M059J (cell line): ENCODE data around the gene NPS. TPM values are rescaled to one million over a fixed set of nuclear protein-coding genes. Genes with fewer than 3 reads are reported as not detected.

ENCODE experiments used
- DNase-seq: peaks from one replicate; pipeline ENCODE4 v3.0.0-alpha.2; 2012; ENCODE audit warnings: low read depth
- total RNA-seq: library from RNA; depleted of rRNA; stranded (reverse); fragments of >200 nt; shearing (Covaris generic); gene quantifications from 2 replicates; pipeline ENCODE4 v1.2.3, GENCODE V29; 2014

The NPS gene
- total RNA-seq, 1 experiment from 2014 or later: not detected

DNA sequence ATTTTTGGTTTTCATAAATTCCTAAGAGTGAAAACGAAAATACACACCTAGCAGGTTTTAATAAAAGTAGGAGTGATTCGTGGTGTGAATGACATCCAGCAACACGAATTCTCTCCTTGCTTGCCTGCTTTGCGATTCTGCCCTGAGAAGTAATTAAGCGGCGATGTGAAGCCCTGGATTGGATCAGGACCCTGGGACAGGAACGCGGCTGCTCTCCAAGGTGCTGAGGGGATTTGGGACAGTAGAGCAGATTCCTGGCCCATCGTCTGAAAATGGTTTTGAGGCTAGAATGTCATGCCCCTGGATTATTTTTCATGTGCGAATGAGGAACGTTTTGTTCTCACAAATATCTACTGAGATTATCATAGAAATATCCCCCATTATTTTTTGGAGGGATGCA is 7.8 kb downstream of the NPS start:
- DNase-seq: no peak

DNA sequence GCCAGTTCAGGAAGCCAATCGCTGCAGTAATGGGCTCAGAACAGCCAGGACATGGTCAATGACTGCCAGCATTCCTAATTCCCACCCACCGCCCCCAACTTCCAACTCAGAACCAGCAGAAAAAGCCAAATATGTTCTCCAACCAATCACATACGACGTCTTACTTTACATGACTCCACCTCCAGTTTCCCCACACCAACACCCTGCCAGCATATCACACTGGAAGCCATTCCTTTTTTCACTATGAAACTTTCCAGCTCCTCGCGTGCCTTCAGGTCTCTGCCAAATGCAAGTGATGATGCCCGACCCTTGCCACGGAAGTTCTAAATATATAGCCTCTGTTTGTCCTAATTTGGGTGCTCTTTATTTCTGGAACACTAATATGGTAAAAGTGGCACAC is 12.5 kb downstream of the NPS start:
- DNase-seq: no peak

DNA sequence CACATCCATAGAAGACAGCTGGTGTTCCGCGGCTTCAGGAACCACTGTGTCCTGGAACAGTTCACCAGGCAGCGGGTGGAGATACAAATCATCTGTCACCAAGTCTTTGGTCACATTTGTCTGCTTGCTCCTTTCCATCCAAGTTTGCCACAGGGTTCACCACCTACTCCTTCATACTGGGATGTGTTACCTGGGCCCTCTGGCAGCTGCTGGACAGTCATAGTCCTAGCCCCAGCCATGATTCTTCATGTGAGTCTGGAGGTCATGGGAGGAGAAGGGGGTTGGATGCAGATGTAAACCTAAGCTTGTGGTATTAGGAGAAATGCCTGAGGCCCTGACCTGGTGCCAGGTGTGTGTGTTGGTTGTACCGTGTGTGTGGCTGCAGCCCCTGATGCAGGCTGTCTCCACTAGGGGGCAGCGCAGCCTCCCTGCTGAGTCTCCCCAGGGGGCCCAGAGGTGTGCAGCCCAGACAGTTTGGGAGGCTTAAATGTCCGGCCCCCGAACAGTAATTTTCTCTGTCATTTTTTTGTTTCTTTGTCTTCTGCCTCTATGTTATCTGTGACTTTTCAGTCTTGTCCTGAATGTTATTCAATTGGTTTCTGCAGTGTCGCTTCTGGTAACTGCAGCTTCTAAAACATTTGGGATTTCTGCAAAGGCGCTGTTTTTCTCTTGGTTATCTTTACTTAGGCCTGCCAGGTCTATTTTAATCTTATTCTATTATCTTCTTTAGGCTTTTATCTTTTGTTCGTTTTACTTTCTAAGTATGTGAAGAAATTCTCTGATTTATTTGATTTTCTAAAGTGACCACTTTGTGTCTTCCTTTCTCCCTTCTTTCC is 14.8 kb downstream of the NPS start:
- peak; percentile 7 for DNase-seq

DNA sequence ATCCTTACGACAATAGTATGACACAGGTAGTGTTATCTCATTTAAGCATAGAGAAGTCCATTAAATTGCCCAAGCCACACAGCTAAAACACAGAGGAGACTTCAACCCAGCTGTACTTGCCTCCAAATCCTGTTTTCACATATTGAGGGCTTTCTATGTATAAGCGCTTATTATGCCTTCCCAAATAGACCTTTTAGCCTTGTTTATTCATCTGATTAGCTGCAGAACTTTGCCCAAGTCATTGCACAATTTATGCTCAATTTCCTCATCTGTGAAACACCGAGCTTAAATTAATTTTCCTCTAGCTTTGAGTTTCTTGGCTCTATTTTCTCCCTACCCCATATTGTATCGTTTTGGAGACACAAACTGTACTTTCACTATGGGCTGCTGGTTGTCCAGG is 15.5 kb downstream of the NPS start:
- DNase-seq: no peak

DNA sequence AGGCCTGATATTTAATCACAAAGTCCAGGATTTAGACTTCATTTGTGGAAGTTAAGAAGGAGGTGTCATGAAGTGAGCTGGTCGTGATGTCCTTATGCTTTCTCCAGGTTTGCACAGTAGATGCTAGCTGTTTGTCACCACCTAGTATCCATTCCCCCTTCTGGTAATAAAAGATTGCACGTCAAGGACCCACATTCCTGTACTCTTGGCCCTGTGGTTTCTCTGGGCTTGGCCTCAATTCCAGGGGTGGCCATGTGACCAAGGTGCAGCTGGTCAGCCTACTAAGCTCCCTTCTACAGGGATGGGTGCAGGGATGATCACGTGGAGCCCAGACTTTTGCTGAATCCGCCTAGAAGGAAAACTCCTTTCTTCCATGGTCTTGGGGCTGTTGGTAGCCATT is 16.5 kb downstream of the NPS start:
- DNase-seq: no peak

DNA sequence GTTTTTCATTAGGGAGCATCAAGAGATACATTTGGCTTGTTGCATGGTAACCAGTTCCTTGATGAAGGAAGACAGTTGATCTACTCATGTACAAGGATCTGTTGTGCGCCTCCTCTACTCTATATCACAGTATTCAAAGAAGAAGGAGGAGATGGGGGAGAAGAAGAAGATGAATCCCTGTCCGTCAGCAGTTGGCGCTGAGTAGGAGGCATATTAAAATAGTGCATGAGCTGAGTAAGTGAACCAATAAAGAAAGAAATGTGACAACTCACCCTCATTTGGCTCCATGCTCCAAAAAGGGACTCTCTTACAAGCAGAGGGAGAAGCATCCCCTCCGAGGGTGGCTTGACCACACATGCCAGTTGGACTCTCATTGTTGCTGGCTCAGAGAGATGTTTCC is 20.1 kb downstream of the NPS start:
- DNase-seq: no peak

DNA sequence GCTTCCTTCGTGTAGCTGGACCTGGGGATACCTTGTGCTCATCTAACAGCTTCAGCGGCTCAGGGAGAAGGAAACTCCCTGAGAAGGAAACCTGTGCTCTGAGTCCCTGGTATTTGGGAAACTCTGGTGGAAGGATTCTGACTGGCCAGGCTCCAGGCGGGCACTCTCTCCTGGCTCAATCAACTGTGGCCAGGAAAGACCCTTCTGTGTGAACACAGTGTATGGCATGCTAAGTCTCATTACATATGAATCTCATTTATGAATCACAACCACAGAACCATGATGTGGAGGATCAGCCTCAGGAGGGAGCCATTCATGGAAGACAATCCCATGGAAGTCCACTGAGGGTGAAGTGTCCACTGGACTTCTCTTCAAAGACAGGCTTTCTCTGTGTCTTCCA is 20.9 kb downstream of the NPS start:
- DNase-seq: no peak

DNA sequence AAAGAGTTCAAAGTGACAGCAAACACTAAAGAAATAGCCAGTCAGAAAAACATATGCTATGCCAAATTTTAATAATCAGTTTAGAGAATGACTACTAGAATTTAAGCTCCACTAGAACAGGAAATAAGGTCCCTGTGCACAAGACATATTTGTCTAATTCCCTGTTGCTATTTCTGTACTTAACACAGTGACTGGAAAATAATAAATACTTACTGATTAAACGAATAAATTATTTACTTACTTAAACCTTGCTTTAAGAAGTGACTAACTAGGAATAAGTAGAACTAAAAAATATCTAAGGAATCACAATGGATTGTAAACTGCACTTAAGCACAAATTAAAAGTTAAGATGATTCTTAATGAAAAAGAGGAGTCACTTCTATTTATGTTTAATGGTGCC is 22.3 kb downstream of the NPS start:
- no peak for DNase-seq

DNA sequence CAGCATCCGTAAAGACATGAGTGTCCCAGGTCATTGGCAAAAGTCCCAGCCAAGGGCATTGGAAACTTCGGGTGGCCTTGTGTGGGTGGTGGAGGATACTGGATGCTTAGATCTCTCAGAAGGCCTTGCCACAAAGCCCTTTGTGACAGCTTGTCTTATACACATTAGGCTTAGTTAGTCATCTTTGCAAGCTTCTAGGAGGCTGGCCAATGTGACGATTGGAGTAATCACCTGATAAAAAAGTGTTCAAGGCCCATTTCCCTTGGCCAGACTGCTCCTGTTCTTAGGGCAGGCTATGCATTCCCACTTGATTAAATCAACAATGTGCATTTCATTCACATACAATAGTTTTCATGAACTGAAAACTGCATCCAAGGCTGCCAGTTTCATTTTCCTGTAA is 26.9 kb downstream of the NPS start:
- no peak for DNase-seq

DNA sequence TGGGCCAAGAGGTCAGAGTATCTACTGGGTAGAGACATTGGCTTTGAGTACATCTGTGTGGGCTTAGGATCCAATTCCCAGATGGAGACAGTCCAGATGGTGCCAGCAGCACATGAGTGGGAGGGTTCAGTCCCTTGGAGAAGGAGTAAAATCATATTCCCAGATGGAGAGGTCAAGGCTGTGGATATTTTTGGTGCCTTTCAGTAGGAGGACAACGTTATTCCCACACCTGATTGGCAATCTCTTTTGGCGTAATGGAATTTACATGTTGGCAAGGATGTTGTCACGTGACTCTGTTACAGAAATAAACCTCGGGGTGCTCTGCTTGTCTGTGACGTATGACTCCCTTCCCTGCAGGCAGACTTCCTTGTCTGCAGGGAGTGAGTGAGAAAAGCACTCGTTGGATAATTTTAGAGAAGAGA is 27.6 kb downstream of the NPS start:
- no peak for DNase-seq

DNA sequence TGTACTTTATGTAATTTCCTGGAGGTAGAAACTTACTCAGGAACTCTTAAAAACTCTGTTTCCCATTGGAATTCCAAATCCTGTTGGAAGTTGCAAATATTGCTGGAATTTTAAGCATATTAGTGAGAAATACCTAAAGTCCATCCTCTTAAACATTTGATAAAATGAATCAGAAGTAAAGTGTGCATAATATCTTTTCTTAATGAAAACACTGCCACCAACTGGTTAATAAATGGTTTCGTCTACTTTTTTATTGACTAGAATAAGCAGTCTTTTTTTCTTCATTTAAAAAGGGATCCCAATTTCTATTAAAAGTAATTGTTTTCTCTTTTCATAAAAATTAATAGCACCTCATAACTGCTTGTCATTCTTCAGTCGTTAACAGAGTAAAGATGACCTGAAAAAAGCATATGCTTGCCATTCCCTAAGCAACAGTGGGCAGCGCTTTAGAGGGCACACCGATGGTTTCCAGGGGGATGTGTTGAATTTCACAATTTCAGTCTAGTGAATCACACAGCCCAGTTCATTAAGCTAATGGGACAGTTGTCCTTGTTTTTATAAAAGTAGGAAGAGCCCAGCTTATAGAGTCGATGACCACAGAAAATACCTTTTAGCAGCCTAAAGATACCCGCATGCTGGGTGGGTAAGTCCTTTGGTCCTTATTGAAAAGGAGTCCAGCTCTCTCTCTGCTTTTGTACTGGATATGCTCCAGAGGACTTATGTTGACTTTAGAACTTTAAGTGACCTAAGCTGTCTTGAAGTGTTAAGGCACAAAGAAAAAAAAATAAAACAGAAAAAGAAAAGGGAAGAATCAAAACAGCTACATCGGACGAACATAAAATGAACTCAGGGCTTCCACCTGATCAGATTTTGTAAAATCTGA is 28.5 kb downstream of the NPS start:
- DNase-seq: peak; percentile 4

DNA sequence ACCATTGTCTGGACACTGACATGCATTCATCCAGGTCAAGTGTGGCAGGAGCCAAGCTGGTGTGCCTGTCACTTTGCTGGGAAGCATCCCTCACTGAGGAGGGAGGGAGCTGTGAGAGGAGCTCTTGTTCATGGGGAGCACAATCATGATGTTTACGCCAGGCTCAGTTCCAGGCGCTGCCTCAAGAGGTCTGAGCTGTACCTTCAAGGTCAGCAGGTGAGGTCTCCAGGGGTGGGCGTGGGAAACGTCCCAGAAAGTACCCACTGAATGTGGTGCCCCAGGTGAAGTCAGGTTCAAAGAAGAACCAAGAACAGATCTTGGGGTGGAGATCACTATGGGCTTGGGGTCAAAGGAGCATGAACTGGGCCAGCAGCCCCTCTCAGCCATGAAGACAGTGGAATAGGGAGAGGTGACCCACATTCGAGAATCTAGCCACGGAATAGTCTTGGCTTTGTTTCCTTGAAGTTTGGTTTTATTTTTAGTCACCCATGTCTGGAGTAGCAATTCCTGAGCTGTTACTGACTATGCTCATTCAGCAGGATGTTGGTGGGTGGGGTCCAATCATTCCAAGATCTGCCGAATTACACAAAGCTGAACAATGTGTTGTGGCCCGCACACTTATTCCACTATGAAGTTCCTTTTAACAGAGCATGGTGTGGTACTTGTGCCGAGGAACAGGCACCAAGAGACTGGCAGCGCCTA is 29.3 kb downstream of the NPS start:
- DNase-seq: no peak

DNA sequence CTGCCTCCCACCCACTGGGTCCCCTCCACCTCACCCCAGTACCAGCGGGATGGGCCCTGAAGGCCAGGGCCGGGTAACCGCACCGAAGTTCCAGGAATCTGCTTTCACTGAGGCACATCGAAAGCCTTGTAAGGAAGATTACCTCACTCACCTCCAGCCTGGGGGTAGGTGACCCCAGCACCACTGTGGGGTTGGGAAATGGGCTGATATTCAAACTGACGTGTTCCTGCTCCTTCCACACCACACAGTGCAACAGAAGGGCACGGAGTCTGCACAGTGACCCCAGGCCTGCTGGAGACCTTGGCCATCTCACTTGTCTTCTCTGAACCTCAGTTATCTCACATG is 29.8 kb downstream of the NPS start:
- no peak for DNase-seq

DNA sequence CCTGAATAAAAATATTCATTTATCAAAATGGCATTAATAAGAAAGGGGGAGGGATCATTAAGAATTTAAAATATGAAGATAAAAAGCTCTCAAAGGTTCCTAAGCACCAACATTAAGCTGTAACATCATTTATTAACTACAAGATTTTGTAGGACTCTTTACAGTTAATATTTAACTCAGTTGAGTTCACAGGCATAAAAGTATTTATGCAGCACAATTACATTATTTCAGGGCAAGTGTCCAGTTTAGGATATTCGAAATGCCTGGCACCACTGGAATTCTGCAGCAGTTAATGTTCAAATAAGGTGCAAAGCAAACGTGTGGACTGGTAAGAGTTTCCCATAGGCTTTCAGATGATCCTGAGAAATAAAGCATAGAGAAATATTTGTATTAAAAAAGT is 30.5 kb downstream of the NPS start:
- no peak for DNase-seq

DNA sequence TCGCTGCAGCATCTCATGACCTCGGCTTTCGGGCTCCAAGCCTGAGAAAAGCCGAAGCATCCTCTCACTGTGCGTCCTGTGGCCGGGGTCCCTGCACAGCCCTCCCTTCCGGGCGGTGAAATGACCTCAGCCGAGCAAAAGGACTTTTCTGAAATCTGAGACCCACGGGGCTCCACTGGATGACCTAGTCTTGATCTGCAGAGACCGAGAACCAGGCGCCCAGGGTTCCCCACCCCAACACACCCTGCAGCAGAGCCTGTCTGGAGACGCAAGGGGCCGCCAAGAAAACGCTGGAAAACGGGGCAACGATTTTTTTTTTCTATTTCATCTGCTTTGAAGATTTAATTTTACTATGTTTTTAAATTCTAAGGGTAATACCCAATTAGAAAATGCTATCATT is 31.7 kb downstream of the NPS start:
- no peak for DNase-seq

DNA sequence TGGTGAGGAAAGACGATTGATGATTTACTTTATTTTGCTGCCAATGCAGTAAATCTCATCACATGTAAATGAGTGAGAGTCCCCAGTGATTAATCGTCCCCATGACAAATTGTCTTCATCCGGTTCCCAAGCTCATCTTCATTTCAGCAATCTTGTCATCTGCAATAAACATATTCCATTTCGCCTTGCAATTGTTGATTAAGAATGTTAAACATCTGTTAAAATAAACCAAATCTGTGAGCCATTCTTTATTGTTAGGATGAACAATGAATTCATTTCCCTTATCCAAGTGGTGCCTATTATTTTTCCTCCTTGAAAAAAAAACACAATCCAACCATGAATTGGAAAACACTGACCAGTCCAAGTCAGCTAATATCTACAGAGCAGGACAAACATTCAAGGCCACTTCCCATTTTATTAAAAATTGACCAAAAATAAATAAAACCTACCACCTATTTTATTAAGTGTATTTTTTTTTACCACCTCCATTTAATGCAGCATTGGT is 36.5 kb downstream of the NPS start:
- DNase-seq: no peak

DNA sequence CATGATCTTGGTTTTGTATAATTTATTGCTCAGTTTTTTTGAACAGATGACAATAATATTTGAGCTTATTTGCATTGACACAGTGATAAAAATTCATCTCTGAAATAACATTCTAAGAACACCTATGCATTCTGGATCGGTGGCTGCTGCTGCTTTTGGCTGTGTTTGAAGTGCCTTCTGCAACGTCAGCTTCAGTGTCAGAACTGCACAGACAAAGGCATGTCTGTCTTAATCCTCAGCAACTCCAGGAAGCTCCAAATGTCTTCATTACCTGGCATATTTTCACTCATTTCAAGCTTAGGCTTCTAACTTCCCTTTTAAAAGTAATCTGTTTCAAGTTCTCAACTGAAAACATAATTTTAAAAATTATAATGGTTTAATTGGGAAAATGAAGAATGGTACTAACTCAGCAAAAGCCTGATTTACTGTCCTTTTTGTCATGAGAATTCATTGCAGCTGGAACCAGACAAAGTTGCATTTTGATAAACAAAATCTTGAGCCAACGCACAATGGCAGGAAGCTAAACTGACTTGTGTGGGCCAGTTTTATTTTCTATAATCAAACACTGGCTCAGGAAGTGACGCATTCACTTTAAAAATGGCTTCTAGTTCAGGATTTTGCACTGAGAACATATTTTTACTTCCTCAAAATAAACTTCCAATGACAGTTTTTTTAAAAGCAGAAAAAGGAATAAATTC is 38.7 kb downstream of the NPS start:
- DNase-seq: no peak

DNA sequence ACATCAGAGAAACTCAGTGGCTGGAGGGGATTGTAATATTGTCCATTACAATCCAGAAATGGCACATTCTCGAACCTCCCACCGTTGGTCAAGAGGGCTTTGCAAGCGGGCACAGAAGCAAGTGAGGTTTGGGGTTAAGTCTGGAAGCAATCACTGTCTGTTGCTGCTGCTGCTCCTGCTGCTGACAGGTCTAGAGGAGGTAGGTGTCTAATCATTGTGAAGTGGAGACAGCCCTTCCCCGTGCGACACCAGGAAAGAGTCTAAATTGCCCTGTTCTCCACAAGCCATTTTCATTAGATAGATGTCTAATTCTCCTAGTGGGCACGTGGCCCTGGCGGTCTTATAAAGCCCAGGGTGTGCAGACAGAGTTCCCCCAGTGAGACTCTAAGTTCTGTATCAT is 43.5 kb downstream of the NPS start:
- no peak for DNase-seq

DNA sequence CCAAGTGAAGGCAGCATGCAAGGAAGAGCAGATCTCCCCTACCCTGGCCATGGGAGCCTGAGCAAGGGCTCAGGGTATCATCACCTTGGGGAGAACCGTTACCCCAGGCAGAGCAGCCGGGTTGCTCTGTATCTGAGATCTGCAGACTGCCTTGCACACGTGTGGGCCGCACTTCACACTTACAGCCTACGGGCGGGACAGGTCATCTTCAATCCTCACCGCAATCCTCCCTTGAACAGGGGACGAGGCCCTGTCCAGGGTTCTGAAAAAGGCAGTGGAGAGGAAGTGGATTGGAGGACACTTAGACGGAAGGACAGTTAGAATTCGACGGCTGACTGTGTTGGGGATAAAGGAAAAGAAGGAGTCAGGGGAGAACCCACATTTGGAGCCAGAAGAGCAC is 51.4 kb downstream of the NPS start:
- DNase-seq: peak; percentile 11
